PC-9 (cell line): Measurements from ENCODE around the gene IGFBP5. TPM values are rescaled to one million over a fixed set of nuclear protein-coding genes. Genes with fewer than 3 reads are reported as not detected.

Experiments
- BruUV-seq: library from RNA; stranded (reverse); fragments of 400-500 nt; replicated peaks from 2 replicates; lab custom pipeline; 2021; lab: Mats Ljungman, UMichigan
- CTCF ChIA-PET: fragments of 300-600 bp; sonication (Branson Sonifier 250); formaldehyde crosslinking; loops from one replicate; lab custom pipeline; 2022; ENCODE audit warnings: antibody characterized with exemption; lab: Charles Lee
- POLR2A ChIA-PET: fragments of 300-600 bp; sonication (Branson Sonifier 250); formaldehyde crosslinking; loops from one replicate; lab custom pipeline; 2022; ENCODE audit warnings: antibody characterized with exemption; ENCODE audit not compliant: unreplicated experiment; lab: Charles Lee
- DNase-seq, 2 experiments: peaks; one replicate each; pipeline versions ENCODE4 v3.0.0 to v3.0.0-alpha.2; 2015 to 2022; ENCODE audit warnings: mixed read lengths in 1 of 2
- H2AFZ ChIP-seq: fragments of 200-600 bp; sonication (generic); 2 replicates; pipeline ENCODE4 v1.8.1; 2017; ENCODE audit warnings: antibody characterized with exemption
- H3F3A ChIP-seq: fragments of 200-600 bp; sonication (generic); 2 replicates; pipeline ENCODE4 v1.8.1; 2017; ENCODE audit warnings: antibody characterized with exemption, mild to moderate bottlenecking, low read depth; ENCODE audit not compliant: insufficient read depth
- H3K27ac ChIP-seq: fragments of 200-600 bp; sonication (generic); 2 replicates; pipeline ENCODE4 v1.6.1; 2016; ENCODE audit warnings: mixed run types
- H3K27me3 ChIP-seq: fragments of 200-600 bp; sonication (generic); 2 replicates; pipeline ENCODE4 v1.6.1; 2016; ENCODE audit warnings: low read depth, mixed run types; ENCODE audit not compliant: insufficient read depth
- H3K36me3 ChIP-seq: fragments of 200-600 bp; sonication (generic); 2 replicates; pipeline ENCODE4 v1.6.1; 2016; ENCODE audit warnings: low read depth, mixed run types
- H3K4me1 ChIP-seq: fragments of 200-600 bp; sonication (generic); replicated peaks from 2 replicates; pipeline ENCODE4 v1.6.1; 2016; ENCODE audit warnings: mixed run types; ENCODE audit not compliant: insufficient read depth
- H3K4me2 ChIP-seq: fragments of 200-600 bp; sonication (generic); 2 replicates; pipeline ENCODE4 v1.6.1; 2017; ENCODE audit warnings: mixed run types
- H3K4me3 ChIP-seq: fragments of 200-600 bp; sonication (generic); 2 replicates; pipeline ENCODE4 v1.6.1; 2016; ENCODE audit warnings: mixed run types
- H3K79me2 ChIP-seq: fragments of 200-600 bp; sonication (generic); 2 replicates; pipeline ENCODE4 v1.6.1; 2017; ENCODE audit warnings: low read depth, mixed run types
- H3K9me2 ChIP-seq: fragments of 200-600 bp; sonication (generic); 2 replicates; pipeline ENCODE4 v1.8.1; 2017; ENCODE audit warnings: mild to moderate bottlenecking; ENCODE audit not compliant: insufficient read depth
- H3K9me3 ChIP-seq: fragments of 200-600 bp; sonication (generic); 2 replicates; pipeline ENCODE4 v1.8.1; 2016; ENCODE audit warnings: low read depth; ENCODE audit not compliant: insufficient read depth
- H4K20me1 ChIP-seq: fragments of 200-600 bp; sonication (generic); 2 replicates; pipeline ENCODE4 v1.8.1; 2017; ENCODE audit not compliant: insufficient read depth
- EZH2 ChIP-seq: fragments of 200-600 bp; sonication (generic); IDR thresholded peaks from 2 replicates; pipeline ENCODE4 v1.8.0; 2017; ENCODE audit warnings: antibody characterized with exemption, low read depth
- intact Hi-C: fragments of 100-400 bp; cut with micrococcal nuclease; formaldehyde crosslinking; loops from one replicate; pipeline ENCODE4 v1.10.0; 2022; ENCODE audit not compliant: unreplicated experiment
- total RNA-seq: library from RNA; stranded (reverse); gene quantifications from 2 replicates; pipeline ENCODE4 v1.2.3, GENCODE V29; 2021
- TF ChIP-seq, protein P1 (sequence below): fragments of 200-600 bp; sonication (generic); conservative IDR thresholded peaks from 2 replicates; pipeline ENCODE4 v1.6.1; 2017; ENCODE audit warnings: mixed run types, antibody characterized with exemption, mild to moderate bottlenecking, moderate library complexity

The IGFBP5 gene
- total RNA-seq, 1 experiment from 2014 or later: 5.5 TPM

DNA sequence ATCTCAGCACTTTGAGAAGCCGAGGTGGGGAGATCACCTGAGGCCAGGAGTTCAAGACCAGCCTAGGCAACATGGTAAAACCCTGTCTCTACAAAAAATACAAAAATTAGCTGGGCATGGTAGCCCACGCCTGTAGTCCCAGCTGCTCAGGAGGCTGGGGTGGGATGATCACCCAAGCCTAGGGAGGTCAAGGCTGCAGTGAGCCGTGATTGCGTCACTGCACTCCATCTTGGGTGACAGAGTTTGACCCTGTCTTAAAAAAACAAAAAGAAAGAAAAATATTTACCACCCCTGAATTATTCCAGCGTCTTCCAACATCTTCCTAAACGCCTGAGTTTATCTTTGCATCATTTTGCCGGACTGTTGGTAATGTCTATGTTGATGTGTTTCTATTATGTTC, 6.2 kb upstream of the IGFBP5 start:
- no peak overlapping the region for H3K4me3 ChIP-seq
- H4K20me1 ChIP-seq: no peaks in the 10 kb centered on the region
- no peak overlapping the region for H3K4me2 ChIP-seq
- no peak overlapping the region for H2AFZ ChIP-seq
- H3K9me2 ChIP-seq: no peaks in the 10 kb centered on the region
- H3K36me3 ChIP-seq: no peaks in the 10 kb centered on the region
- CTCF ChIA-PET: no interaction called here
- TF ChIP-seq, protein P1, sequence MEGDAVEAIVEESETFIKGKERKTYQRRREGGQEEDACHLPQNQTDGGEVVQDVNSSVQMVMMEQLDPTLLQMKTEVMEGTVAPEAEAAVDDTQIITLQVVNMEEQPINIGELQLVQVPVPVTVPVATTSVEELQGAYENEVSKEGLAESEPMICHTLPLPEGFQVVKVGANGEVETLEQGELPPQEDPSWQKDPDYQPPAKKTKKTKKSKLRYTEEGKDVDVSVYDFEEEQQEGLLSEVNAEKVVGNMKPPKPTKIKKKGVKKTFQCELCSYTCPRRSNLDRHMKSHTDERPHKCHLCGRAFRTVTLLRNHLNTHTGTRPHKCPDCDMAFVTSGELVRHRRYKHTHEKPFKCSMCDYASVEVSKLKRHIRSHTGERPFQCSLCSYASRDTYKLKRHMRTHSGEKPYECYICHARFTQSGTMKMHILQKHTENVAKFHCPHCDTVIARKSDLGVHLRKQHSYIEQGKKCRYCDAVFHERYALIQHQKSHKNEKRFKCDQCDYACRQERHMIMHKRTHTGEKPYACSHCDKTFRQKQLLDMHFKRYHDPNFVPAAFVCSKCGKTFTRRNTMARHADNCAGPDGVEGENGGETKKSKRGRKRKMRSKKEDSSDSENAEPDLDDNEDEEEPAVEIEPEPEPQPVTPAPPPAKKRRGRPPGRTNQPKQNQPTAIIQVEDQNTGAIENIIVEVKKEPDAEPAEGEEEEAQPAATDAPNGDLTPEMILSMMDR: no peak
- TF ChIP-seq EZH2: no peak
- no TSS peak for BruUV-seq
- H3K27ac ChIP-seq: no peak overlapping the region
- intact Hi-C loops: no loop called here
- H3F3A ChIP-seq: no peaks in the 10 kb centered on the region
- H3K27me3 ChIP-seq: no peaks in the 10 kb centered on the region
- POLR2A ChIA-PET: no interaction called here
- no peaks in the 10 kb centered on the region for H3K4me1 ChIP-seq
- DNase-seq: no peak
- no peaks in the 10 kb centered on the region for H3K79me2 ChIP-seq
- no peaks in the 10 kb centered on the region for H3K9me3 ChIP-seq

DNA sequence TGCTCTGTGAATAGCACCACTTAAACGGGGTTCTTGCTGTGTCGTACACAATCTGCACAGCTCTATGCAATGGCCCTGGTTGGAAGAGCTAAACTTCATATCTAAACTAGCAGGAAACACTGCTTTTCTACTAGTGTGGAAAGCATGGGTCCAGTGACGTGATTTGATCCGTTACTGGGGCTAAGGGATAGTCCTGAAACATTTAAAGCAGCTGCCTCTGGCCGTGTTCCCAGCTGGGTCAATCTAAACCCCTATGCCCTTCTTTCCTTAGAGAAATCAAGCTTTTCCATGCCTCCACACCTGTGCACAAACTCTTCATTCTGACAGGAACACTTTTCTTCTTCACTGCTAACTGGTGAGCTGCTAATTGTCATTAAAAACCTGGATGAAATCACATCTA, 5.4 kb upstream of the IGFBP5 start:
- H3K27me3 ChIP-seq: no peaks in the 10 kb centered on the region
- TF ChIP-seq, protein P1: no peak
- no peak for TF ChIP-seq EZH2
- H3K27ac ChIP-seq: no peak overlapping the region
- no peak for DNase-seq
- no peaks in the 10 kb centered on the region for H3K9me2 ChIP-seq
- no TSS peak for BruUV-seq
- ChIA-PET CTCF (no interaction called here), POLR2A (no interaction called here)
- 0 out of 2 replicates have a peak, but pooled peaks cover 3% of the 10 kb centered on the region for H3K4me1 ChIP-seq
- H3K4me3 ChIP-seq: no peak overlapping the region
- H2AFZ ChIP-seq: no peak overlapping the region
- no peaks in the 10 kb centered on the region for H3K36me3 ChIP-seq
- H3K4me2 ChIP-seq: no peak overlapping the region
- H3F3A ChIP-seq: no peaks in the 10 kb centered on the region; the same call in 1 of the 2 replicates
- intact Hi-C loops: no loop called here
- H3K9me3 ChIP-seq: no peaks in the 10 kb centered on the region
- H4K20me1 ChIP-seq: no peaks in the 10 kb centered on the region
- H3K79me2 ChIP-seq: no peaks in the 10 kb centered on the region

DNA sequence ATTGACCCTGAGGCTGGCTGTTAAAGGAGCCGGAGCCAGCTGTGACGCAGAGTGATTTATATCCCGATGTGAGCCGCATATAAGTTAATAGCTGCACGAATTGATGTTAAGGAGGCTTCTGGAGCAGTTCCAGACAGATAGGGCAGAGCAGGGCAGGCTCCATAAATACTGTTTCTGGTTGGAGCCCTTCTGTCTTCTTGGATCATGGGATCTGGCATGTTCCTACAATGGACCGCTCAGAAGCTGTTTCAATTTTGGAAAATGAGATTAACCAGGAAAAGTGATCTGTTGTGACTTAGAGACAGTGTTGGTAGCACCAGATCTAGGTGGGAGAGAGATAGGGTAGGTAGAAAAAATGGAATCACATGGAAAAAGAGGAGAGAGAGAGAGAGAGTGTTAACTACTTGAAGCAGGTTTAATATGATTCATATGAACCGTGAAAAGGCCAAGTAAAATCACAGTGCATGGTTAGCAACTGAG, 4.8 kb upstream of the IGFBP5 start:
- no peaks in the 10 kb centered on the region for H3K9me2 ChIP-seq
- no peaks in the 10 kb centered on the region for H3K27me3 ChIP-seq
- intact Hi-C loops: no loop called here
- H3K27ac ChIP-seq: no peak overlapping the region
- no peaks in the 10 kb centered on the region; the same call in 1 of the 2 replicates for H3F3A ChIP-seq
- no peak overlapping the region for H2AFZ ChIP-seq
- ChIA-PET CTCF (no interaction called here), POLR2A (no interaction called here)
- no peak overlapping the region for H3K4me3 ChIP-seq
- DNase-seq: no peak
- no peaks in the 10 kb centered on the region for H3K79me2 ChIP-seq
- H3K4me2 ChIP-seq: no peak overlapping the region
- TF ChIP-seq EZH2: no peak
- TF ChIP-seq, protein P1: no peak
- BruUV-seq: no TSS peak
- H3K4me1 ChIP-seq: 0 out of 2 replicates have a peak, but pooled peaks cover 3% of the 10 kb centered on the region
- H3K9me3 ChIP-seq: no peaks in the 10 kb centered on the region
- no peaks in the 10 kb centered on the region for H4K20me1 ChIP-seq
- H3K36me3 ChIP-seq: no peaks in the 10 kb centered on the region
